GM21515 (cell line): Measurements from ENCODE around the gene KRTAP9-9.
"Not testable (repeated sequence)": the region's sequence is repeated elsewhere in the genome, so short reads cannot be mapped to it uniquely, and the experiment has no call there.

Experiments used
- ATAC-seq: cut with Tn5 transposase; IDR thresholded peaks from one replicate; pipeline ENCODE4 v1.9.1; 2021; ENCODE audit not compliant: unreplicated experiment

KRTAP9-9 gene

GRCh38 chr17:41255381-41256290 lies at the start of gene KRTAP9-9:
Gene KRTAP9-9, plus strand, starts transcription at chr17:41255384.
- ATAC-seq, result not testable (repeated sequence)

- ATAC-seq, result no peak
Measured at GRCh38 chr17:41211845-41212466, 43.2 kb upstream of the KRTAP9-9 start.

GRCh38 chr17:41212524-41213169 lies 42.5 kb upstream of the KRTAP9-9 start:
- ATAC-seq, result no peak

- ATAC-seq, result no peak
Measured at GRCh38 chr17:41215681-41216080, 39.5 kb upstream of the KRTAP9-9 start.

- no peak for ATAC-seq
Measured at GRCh38 chr17:41223821-41224220, 31.4 kb upstream of the KRTAP9-9 start.

- no peak for ATAC-seq
Measured at GRCh38 chr17:41226051-41226450, 29.1 kb upstream of the KRTAP9-9 start.

GRCh38 chr17:41226598-41227095 lies 28.5 kb upstream of the KRTAP9-9 start, which contains the start of gene KRTAP9-2:
Gene KRTAP9-2, plus strand, starts transcription at chr17:41226648. Its CDS starts 7 bp downstream, at chr17:41226655.
- not testable (repeated sequence) for ATAC-seq

- ATAC-seq, result no peak
Measured at GRCh38 chr17:41230094-41230493, 25.1 kb upstream of the KRTAP9-9 start.

- ATAC-seq, result no peak
Measured at GRCh38 chr17:41231731-41232130, 23.5 kb upstream of the KRTAP9-9 start.

GRCh38 chr17:41232399-41233105 lies 22.6 kb upstream of the KRTAP9-9 start, which contains the start of gene KRTAP9-3:
Gene KRTAP9-3, plus strand, starts transcription at chr17:41232449. Its CDS starts 53 bp downstream, at chr17:41232502.
- ATAC-seq, result not testable (repeated sequence)

- ATAC-seq, result not testable (repeated sequence)
Measured at GRCh38 chr17:41237116-41237515, 18.1 kb upstream of the KRTAP9-9 start.

- ATAC-seq, result not testable (repeated sequence)
Measured at GRCh38 chr17:41237949-41238437, 17.2 kb upstream of the KRTAP9-9 start, which contains the start of gene KRTAP9-8. Gene KRTAP9-8, plus strand, starts transcription at chr17:41237999. Its CDS starts 53 bp downstream, at chr17:41238052.

GRCh38 chr17:41246995-41247787 lies 8.0 kb upstream of the KRTAP9-9 start:
- ATAC-seq, result not testable (repeated sequence)

GRCh38 chr17:41249637-41250240 lies 5.4 kb upstream of the KRTAP9-9 start, which contains the start of gene KRTAP9-4:
Gene KRTAP9-4, plus strand, starts transcription at chr17:41249687. Its CDS starts 34 bp downstream, at chr17:41249721.
- ATAC-seq, result not testable (repeated sequence)

GRCh38 chr17:41251261-41251660 lies 3.9 kb upstream of the KRTAP9-9 start:
- ATAC-seq, result no peak

- no peak for ATAC-seq
Measured at GRCh38 chr17:41254861-41255260, 323 bp upstream of the KRTAP9-9 start.

- ATAC-seq, result no peak
Measured at GRCh38 chr17:41256291-41256685, 1.1 kb downstream of the KRTAP9-9 start.

GRCh38 chr17:41258406-41258805 lies 3.2 kb downstream of the KRTAP9-9 start:
- ATAC-seq, result no peak

GRCh38 chr17:41263212-41263611 lies 8.0 kb downstream of the KRTAP9-9 start:
- no peak for ATAC-seq
